GM21367 (cell line): ENCODE results near the gene HLCS.
"Not testable (repeated sequence)": the region's sequence is repeated elsewhere in the genome, so short reads cannot be mapped to it uniquely, and the experiment has no call there.

ENCODE experiments used
- ATAC-seq: cut with Tn5 transposase; IDR thresholded peaks from one replicate; pipeline ENCODE4 v1.9.1; 2021; ENCODE audit not compliant: unreplicated experiment

HLCS gene

DNA sequence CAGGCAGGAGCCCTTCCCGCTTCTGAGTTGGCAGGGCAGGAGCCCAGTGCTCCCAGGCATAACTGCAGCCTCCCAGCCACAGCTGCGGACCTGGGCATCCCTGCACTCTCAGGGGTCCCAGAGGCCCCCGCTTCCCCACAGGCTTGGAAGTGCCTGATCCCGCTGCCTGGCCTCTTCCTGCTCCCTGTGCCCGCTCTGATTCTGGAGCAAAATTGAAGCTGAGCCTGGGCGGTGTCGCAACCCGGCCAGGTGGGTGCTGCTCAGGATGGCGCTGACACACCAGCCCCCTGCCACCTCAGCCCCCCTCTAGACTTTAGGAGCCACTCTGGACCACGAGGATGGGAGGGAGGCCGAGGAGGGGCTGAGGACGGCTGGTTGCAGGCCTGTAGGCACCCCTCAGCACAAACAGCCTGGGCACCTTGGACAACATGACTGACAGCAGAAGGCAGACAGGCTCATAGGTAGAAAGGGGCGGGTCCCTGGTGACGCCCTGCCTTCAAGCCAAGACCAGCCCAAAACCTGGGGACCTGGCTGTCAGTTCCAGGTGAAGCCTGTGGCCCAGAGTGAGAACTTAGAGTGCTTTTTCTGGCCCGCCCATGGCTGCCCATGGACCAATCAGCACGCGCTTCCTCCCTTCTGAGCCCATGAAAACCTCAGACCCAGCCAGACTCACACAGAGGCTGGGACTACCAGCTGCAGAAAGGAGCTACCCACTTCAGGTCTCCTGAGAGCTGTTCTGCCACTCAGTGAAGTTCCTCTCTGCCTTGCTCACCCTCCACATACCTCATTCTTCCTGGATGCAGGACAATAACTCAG lies 7.2 kb downstream of the HLCS start:
- no peak for ATAC-seq

DNA sequence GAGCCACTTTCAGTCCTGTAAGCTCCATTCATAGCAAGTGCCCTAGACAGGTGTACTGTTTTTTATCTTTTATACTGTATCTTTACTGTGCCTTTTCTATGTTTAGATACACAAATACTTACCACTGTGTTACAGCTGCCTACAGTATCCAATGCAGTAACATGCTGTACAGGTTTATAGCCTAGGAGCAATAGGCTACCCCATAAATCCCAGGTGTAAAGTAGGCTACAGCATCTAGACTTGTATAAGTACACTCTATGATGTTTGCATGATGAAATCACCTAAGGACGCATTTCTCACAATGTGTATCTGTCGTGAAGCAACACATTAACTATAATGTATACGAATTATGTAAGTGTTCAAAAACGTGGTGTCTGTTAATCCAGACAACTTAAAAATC lies 10.7 kb downstream of the HLCS start:
- ATAC-seq: no peak

DNA sequence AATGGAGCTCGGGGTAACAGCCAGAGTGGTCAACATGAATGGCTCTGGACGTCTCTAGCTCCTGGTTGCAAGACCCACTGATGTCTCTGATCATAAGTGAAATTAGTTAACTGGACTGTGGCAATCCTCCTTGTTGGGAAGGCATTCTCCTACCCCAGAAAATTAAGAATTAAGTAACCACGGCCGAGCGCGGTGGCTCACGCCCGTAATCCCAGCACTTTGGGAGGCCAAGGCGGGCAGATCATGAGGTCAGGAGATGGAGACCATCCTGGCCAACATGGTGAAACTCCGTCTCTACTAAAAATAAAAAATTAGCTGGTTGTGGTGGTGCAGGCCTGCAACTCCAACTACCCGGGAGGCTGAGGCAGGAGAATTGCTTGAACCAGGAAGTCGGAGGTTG lies 14.1 kb downstream of the HLCS start:
- not testable (repeated sequence) for ATAC-seq

DNA sequence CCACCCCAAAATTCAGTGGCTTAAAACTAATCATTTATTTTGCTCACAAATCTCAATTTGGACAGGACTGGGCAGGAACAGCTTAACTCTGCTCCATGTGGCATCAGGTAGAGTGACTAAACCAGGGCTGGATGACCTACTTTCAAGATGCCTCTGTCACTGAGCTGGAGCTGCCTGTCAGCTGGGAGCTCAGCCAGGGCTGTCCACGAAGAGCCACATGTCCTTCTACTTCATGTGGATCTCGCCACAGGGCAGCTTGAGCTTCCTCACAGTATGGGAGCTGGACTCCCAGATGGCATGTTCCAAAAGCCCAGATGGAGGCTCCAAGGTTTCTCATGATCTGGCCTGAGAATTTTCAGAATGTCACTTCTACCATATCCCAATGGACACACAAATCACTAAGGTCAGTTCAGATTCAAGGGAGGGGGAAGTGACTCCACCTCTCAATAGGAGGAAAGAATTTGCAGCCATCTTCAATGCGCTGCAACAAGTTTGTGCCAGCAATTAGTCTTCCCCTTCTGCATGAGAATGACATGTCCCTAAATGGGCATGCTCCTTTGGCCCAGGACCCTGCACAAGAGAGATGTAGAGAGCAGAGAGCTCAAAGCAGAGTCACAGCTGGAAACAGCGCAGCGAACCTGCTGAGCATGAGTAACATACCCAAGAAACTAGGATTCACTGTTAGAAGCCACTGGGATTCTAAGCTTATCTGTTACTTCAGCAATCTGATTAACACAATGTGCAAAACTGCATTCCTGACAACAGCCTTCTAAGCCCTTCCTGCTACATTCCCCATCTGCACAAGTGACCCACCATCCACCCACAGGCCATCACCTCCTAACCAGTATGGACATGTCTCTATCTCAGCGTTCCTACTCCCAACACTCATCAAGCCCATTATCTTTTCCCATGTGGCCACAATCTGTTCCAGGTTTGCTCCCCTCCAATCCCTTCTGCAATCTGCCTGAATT lies 17.0 kb downstream of the HLCS start:
- no peak for ATAC-seq

DNA sequence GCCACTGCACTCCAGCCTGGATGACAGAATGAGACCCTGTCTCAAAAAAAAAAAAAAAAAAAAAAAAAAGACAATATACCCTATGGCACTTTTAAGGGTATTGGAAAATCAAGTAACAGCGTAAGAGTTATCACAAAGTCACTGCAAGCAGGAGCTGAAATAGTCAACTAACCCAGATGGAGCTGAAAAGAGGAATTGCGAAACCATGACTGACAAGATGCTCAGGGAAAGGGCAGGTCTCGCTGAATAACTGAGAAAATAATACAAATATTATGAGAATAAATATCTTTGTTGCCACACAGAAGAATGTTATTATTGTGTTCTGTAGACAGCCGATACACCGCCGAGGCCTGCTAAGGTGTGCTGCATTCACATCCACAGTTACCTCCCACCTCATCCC lies 17.8 kb downstream of the HLCS start:
- no peak for ATAC-seq

GRCh38 chr21:36946949-36947356 lies 19.5 kb downstream of the HLCS start:
- ATAC-seq: no peak

GRCh38 chr21:36945496-36946138 lies 20.9 kb downstream of the HLCS start:
- ATAC-seq: no peak

GRCh38 chr21:36936361-36937135 lies 29.9 kb downstream of the HLCS start:
- no peak for ATAC-seq

GRCh38 chr21:36934864-36935420 lies 31.5 kb downstream of the HLCS start:
- ATAC-seq: no peak

DNA sequence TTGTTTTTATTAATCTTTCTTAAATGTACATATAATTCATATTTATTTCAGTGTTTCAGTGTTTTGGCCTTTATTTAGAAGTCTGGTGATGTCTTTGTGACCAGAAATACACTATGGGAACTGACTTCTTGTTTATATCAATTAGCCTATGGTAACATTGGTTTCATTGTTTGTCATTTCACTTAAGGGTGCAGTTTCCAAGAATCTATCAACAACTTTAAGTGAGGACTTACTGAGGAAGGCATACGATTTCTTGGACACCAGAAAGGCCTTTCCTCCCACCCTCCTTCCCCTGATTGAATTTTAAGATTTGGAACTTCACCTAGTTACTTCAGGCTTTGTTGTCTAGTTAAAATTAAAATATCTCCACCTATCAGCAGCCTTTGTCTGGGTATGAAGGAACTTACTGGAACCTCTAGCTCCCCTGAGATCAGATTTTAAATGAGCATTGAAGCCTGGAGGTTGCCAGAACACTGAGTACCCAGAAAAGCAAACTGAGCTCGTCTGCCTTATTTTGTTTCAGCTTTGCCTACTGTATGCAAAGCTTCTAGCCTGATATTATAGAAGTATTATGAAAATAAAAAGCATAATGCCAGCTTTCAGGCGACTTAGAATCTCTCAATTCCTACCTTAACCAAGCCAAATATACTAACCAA lies 34.2 kb downstream of the HLCS start:
- ATAC-seq: no peak

DNA sequence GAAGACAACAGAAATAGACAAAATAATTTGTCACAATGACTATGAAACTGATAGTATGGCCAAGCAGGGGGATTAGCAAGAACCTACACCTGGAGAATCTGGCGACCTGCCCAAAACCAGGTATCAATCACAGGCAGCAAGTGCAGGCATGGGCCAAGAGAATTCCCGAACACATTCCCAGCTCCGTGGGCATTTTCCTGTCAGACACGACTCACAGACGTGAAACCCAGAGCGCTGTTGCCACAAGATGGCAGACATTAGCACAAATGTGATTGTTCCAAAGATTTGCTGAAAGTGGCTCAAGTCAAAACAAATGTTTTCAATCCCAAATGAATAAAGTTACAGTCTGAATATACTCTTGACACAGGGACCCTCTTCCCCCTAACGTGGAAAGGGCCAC lies 36.8 kb downstream of the HLCS start:
- ATAC-seq: no peak

- ATAC-seq: no peak
Observed at GRCh38 chr21:36928960-36929359, 37.5 kb downstream of the HLCS start.

DNA sequence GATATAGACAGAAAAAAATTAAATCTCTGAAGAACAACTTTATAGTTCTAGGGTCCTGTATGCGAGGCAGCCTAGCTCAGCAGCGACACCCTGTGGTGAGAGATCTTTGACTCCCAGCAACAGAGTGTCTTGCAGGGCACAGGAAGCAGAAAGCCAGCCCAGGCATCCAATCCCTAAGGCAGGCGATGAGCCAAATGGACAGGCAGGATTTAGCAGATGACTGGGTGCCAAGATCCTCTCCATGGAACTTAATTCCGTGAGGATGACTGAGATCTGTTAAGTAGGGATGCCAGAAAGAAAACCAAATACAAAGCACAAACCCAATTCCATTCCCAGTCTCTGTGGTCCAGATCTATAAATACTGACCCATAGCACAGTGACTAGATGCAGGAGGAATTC lies 38.8 kb downstream of the HLCS start:
- ATAC-seq: no peak

DNA sequence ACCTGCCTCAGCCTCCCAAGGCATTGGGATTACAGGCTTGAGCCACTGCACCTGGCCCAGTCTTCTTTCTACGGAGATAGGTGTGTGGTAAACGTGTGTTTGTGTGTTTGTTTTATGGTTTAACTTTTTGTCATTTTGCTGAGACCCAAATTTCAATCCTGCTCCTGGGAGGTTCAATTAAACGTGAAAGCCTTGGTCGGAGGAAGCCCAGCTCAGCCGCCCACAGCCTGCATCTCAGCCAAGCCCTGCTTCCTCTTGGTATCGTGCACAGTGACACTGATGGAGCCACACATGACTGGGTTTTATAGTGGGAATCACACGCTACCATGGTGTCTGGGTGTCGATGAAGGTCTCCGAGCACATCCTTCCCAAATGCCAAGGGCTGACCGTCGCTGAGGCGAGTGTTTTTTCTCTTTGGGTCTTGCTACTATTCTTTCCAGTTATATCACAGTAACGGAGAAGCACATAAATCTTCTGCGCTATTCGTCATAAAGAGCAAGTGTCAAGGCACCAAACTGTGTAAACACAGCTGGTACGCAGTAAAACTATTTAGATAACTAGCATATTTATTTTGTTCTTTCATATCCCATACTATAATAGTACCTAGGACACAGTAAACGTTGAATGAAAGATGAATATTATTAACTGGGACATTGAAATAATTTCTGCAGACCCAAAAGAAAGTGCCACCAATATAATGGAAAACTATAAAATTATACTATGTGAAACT lies 39.3 kb downstream of the HLCS start:
- ATAC-seq: no peak

DNA sequence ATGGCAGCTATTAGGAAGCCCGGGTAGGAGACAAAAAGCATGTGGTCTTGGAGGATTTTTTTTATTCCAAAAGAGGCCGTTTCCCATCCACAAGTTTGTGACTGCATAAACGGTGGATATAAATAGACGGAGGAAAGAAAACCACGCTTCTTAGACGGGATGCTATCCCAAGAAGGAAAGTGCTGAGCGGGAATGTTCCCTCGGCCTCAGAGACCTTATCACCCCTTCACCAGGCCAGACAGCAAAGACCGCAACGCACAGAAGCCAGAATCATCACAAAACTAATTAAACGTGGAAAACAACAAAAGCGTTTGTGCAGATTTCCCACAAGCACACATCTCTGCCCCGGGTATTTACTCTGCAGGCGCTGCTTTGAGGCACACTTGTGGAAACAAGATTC lies 43.2 kb downstream of the HLCS start:
- ATAC-seq: no peak

DNA sequence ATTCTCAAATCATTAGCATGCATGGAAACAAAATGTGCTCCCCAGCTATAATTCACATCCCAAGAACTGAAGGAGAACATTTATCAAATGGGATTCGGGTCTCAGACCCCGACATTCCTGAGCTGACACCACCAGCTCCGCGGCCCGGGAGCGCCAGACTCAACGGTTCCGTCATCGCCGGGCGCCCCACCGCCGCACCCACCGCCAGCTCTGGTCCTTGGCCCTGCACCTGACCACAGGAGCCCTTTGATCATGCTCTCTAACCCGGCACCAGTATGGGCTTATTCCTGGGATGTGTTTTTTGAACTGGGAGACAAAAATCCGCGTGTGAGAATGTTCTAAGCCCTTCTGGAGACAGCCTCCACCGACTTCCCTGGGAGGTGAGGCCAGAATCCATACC lies 43.6 kb downstream of the HLCS start:
- no peak for ATAC-seq

DNA sequence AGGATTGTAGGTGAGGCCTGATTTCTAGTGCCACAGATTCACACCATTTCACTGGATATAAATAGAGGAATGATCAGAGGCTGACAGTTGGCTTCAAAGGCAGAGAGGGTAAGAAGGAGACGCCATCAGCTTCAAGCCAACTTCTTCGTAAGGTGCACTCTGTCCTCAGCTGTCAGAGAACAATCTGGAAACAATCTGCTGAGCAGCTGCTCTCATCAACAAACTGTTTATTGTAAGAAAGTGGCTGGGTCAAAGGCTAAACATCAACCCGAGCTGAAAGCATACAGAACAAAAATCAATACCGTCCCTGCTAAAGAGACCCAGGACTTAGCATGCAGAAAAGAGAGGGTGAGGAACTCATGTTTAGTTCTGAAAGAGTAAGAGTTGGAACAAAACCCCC lies 48.2 kb downstream of the HLCS start:
- no peak for ATAC-seq

DNA sequence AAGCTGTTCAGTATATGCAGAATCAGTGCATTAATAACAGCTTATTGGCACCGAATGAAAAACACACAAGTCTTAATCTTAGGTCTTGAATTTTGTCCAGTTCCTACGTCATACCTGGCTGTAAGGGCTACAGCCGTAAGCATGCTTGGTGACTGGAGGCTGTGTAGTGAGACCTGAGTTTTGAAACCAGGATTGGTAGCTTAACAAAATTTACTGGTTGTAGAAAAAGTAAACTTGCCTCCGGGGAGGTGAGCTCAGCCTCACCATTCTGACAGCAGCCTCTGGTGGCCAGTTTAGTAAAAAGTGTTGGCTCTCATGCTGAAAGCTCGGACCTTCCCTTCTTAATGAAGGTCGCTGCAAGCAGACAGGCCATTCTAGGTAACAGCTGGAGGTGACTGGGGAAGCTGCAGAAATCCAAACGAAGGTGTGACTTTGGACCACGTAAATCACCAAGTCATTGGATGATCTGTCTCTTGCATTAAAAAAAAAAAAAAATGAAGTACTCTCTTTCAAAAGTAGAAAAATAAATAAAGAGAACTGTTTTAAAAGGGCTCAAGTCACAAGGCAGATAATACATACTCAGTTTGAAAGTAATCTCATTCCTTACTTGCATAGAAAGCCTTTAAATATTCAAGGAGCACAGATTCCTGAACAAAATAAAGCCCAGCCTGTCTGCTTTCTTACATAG lies 48.9 kb downstream of the HLCS start:
- no peak for ATAC-seq

- ATAC-seq: no peak
Observed at GRCh38 chr21:36916718-36917117, 49.8 kb downstream of the HLCS start.
